Loucy (cell line): Measurements from ENCODE around the gene CFAP65.

ENCODE experiments used
- EZH2phosphoT487 ChIP-seq: fragments of 200-600 bp; IDR thresholded peaks from 2 replicates; pipeline ENCODE4 v1.6.1; 2018; ENCODE audit warnings: antibody characterized with exemption, mild to moderate bottlenecking, moderate library complexity, borderline replicate concordance
- TF ChIP-seq, protein P1 (sequence below): fragments of 200-600 bp; sonication (generic); conservative IDR thresholded peaks from 2 replicates; pipeline ENCODE4 v1.5.1; 2014; ENCODE audit warnings: mild to moderate bottlenecking, antibody characterized with exemption, low read length

DNA sequence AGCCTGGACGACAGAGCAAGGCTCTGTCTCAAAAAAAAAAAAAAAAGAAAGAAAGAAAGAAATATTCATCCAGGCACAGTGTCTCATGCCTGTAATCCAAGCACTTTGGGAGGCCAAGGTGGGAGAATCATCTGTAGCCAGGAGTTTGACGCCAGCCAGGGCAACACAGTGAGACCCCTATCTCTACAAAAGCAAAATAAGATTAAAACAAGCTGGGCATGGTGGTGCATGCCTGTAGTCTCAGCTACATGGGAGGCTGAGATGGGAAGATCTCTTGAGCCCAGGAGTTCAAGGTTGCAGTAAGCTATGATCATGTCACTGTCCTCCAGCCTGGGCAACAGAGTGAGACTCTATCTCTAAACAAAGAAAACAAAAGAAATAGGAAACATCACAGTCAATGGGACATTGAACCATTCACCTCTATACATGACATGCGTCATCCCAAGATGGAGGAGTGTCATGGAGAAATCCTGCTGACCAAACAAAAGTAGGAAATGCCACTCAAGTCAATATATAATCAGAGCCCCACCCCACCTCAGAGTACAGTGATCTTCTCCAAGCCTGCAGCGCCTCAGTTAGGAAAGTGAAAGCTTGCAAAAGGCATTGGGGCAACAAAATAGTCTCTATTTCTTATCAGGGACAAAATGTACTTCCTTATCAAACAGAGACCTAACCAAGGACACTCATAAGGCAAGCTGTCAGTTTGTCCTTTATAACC, 66.1 kb downstream of the CFAP65 start:
- TF ChIP-seq, protein P1, sequence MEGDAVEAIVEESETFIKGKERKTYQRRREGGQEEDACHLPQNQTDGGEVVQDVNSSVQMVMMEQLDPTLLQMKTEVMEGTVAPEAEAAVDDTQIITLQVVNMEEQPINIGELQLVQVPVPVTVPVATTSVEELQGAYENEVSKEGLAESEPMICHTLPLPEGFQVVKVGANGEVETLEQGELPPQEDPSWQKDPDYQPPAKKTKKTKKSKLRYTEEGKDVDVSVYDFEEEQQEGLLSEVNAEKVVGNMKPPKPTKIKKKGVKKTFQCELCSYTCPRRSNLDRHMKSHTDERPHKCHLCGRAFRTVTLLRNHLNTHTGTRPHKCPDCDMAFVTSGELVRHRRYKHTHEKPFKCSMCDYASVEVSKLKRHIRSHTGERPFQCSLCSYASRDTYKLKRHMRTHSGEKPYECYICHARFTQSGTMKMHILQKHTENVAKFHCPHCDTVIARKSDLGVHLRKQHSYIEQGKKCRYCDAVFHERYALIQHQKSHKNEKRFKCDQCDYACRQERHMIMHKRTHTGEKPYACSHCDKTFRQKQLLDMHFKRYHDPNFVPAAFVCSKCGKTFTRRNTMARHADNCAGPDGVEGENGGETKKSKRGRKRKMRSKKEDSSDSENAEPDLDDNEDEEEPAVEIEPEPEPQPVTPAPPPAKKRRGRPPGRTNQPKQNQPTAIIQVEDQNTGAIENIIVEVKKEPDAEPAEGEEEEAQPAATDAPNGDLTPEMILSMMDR: no peak
- no peak for TF ChIP-seq EZH2phosphoT487
